HepG2 (cell line): ENCODE measurements around the gene LRRC55. TPM values are rescaled to one million over a fixed set of nuclear protein-coding genes. Genes with fewer than 3 reads are reported as not detected.

Experiments used
- ATAC-seq: fragments of 200-7000 bp; cut with Tn5 transposase; 3 replicates; pipeline ENCODE4 v1.9.1; 2020; ENCODE audit warnings: mild to moderate bottlenecking, moderate library complexity
- BruUV-seq: library from RNA; stranded (reverse); fragments of 400-500 nt; replicated peaks from 2 replicates; lab custom pipeline; 2021; lab: Mats Ljungman, UMichigan
- CTCF ChIA-PET: fragments of 300-600 bp; formaldehyde crosslinking; extraction: SDS; loops from one replicate; lab custom pipeline; 2021; ENCODE audit warnings: low total read pairs, inconsistent platforms, low intra/inter-chr PET ratio; lab: Yijun Ruan, JAX
- POLR2A ChIA-PET: fragments of 350-600 bp; sonication (Branson Sonifier 250); formaldehyde crosslinking; loops from one replicate; lab custom pipeline; 2020; ENCODE audit warnings: antibody characterized with exemption, inconsistent platforms; lab: Yijun Ruan, JAX
- DNase-seq: peaks from one replicate; pipeline ENCODE4 v3.0.0-alpha.2; 2015; ENCODE audit warnings: low spot score
- FAIRE-seq: peaks from 3 replicates; lab custom pipeline; 2011; peaks lifted over from hg19 to GRCh38; lab: Jason Lieb, UNC
- H2AFZ ChIP-seq: one replicate; pipeline ENCODE4 v1.6.1; 2011; ENCODE audit warnings: low read length, inconsistent platforms
- H3K27ac ChIP-seq: fragments of 300-600 bp; 3 replicates; pipeline ENCODE4 v1.8.0; 2011; ENCODE audit warnings: mixed run types, mild to moderate bottlenecking, mixed read lengths, low read length, inconsistent platforms; ENCODE audit not compliant: insufficient read depth; ENCODE audit errors: extremely low read length
- H3K27me3 ChIP-seq, 2 experiments: fragments of 200-600 bp in 1 of 2; 2 replicates in 1 of 2; 3 replicates in 1 of 2; pipeline versions ENCODE4 v1.6.0 to v1.8.0; 2011; ENCODE audit warnings: low read length in 2 of 2, mild to moderate bottlenecking in 2 of 2, moderate library complexity in 2 of 2, inconsistent platforms in 1 of 2; ENCODE audit not compliant: insufficient read depth in 2 of 2, control insufficient read depth in 1 of 2
- H3K36me3 ChIP-seq, 2 experiments: fragments of 200-600 bp in 1 of 2; replicated peaks in 1 of 2; 2 replicates in 1 of 2; 3 replicates in 1 of 2; pipeline versions ENCODE4 v1.5.1 to v1.8.0; 2011; ENCODE audit warnings: low read length in 2 of 2, inconsistent platforms in 1 of 2; ENCODE audit not compliant: insufficient read depth in 2 of 2, control insufficient read depth in 1 of 2
- H3K4me1 ChIP-seq: 2 replicates; pipeline ENCODE4 v1.5.1; 2012; ENCODE audit warnings: low read length, inconsistent platforms; ENCODE audit not compliant: insufficient read depth
- H3K4me2 ChIP-seq: 2 replicates; pipeline ENCODE4 v1.6.0; 2011; ENCODE audit warnings: low read depth, low read length, inconsistent platforms
- H3K4me3 ChIP-seq, 3 experiments: fragments of 200-600 bp in 1 of 3; sonication (generic), shearing (Covaris generic) in 1 of 3; replicated peaks in 1 of 3; 2 replicates each; pipeline ENCODE4 v1.5.1; 2011 to 2016; ENCODE audit warnings: low read length in 3 of 3, inconsistent platforms in 2 of 3, low read depth in 2 of 3, mild to moderate bottlenecking in 2 of 3, control low read depth in 1 of 3, mixed read lengths in 1 of 3; ENCODE audit not compliant: insufficient read depth in 1 of 3
- H3K79me2 ChIP-seq: one replicate; pipeline ENCODE4 v1.6.1; 2011; ENCODE audit warnings: low read length, inconsistent platforms; ENCODE audit not compliant: insufficient read depth
- H3K9ac ChIP-seq: 2 replicates; pipeline ENCODE4 v1.6.0; 2011; ENCODE audit warnings: mild to moderate bottlenecking, low read depth, low read length, inconsistent platforms; ENCODE audit not compliant: insufficient read depth
- H3K9me3 ChIP-seq: 2 replicates; pipeline ENCODE4 v1.5.1; 2012; ENCODE audit warnings: mild to moderate bottlenecking, low read length
- H4K20me1 ChIP-seq: 2 replicates; pipeline ENCODE4 v1.6.0; 2011; ENCODE audit warnings: inconsistent platforms, mild to moderate bottlenecking, low read length, moderate library complexity; ENCODE audit not compliant: insufficient read depth
- EP300 ChIP-seq, 3 experiments: sonication (generic) in 1 of 3; formaldehyde crosslinking in 1 of 3; IDR thresholded peaks; 2 replicates each; pipeline versions ENCODE4 v1.5.1 to v1.6.1; 2011 to 2020; ENCODE audit warnings: low read depth in 2 of 3, low read length in 2 of 3, borderline replicate concordance in 1 of 3, improper control_type of control experiment in 1 of 3, mild to moderate bottlenecking in 1 of 3, missing genetic modification reagents in 1 of 3, moderate library complexity in 1 of 3
- MYPOP ChIP-seq: sonication (generic); formaldehyde crosslinking; IDR thresholded peaks from 2 replicates; pipeline ENCODE4 v1.8.1; 2023; ENCODE audit warnings: mild to moderate bottlenecking, moderate library complexity, missing genetic modification reagents
- NFRKB ChIP-seq: fragments of 450-650 bp; IDR thresholded peaks from 2 replicates; pipeline ENCODE4 v1.6.1; 2017
- NR1H2 ChIP-seq: sonication (generic); formaldehyde crosslinking; IDR thresholded peaks from 2 replicates; pipeline ENCODE4 v1.8.1; 2022; ENCODE audit warnings: low read depth, missing genetic modification reagents, borderline replicate concordance
- PRMT3 ChIP-seq: sonication (generic); formaldehyde crosslinking; IDR thresholded peaks from 2 replicates; pipeline ENCODE4 v1.8.1; 2022; ENCODE audit warnings: low read depth, mild to moderate bottlenecking, moderate library complexity, missing genetic modification reagents, borderline replicate concordance
- SMAD1 ChIP-seq: sonication (generic); formaldehyde crosslinking; IDR thresholded peaks from 2 replicates; pipeline ENCODE4 v1.4.0; 2020; ENCODE audit warnings: missing genetic modification reagents, low read depth, mild to moderate bottlenecking, borderline replicate concordance
- TCF7L2 ChIP-seq: IDR thresholded peaks from 2 replicates; pipeline ENCODE4 v1.6.1; 2011; ENCODE audit warnings: mild to moderate bottlenecking, low read depth, low read length, moderate library complexity
- ZNF232 ChIP-seq: sonication (generic); formaldehyde crosslinking; IDR thresholded peaks from 2 replicates; pipeline ENCODE4 v1.4.0; 2020; ENCODE audit warnings: missing genetic modification reagents, borderline replicate concordance
- ZNF331 ChIP-seq: sonication (generic); formaldehyde crosslinking; IDR thresholded peaks from 2 replicates; pipeline ENCODE4 v1.4.0; 2020; ENCODE audit warnings: missing genetic modification reagents
- ZNF777 ChIP-seq: sonication (generic); formaldehyde crosslinking; IDR thresholded peaks from 2 replicates; pipeline ENCODE4 v1.4.0; 2020; ENCODE audit warnings: missing genetic modification reagents
- WGBS: methylation state at CpG from one replicate; pipeline ENCODE4 v1.1.6; 2017; ENCODE audit warnings: low lambda C conversion rate; 5-methylcytosine and 5-hydroxymethylcytosine counted together
- in situ Hi-C: cut with HindIII; loops from 2 replicates; pipeline ENCODE4 v1.10.0; 2017; ENCODE audit warnings: low pct_unique_long_range_greater_than_20kb; ENCODE audit not compliant: extremely low pct_ligation_motif_present
- intact Hi-C: fragments of 100-400 bp; cut with micrococcal nuclease; formaldehyde crosslinking; loops from one replicate; pipeline ENCODE4 v1.10.0; 2022; ENCODE audit not compliant: unreplicated experiment
- polyA plus RNA-seq, 8 experiments: library from polyadenylated mRNA; depleted of rRNA in 3 of 8; stranded (reverse) in 7 of 8; unstranded in 1 of 8; fragments of >200 nt; fragmentation: Illumina TruSeq in 4 of 8; extraction: Trizol in 4 of 8; gene quantifications; 2 replicates each; pipeline versions ENCODE4 v1.2.1 to v1.2.3, GENCODE V29; 2011 to 2016; ENCODE audit warnings: low read depth in 4 of 8, missing spikeins in 1 of 8, mixed read lengths in 1 of 8; ENCODE audit not compliant: insufficient read depth in 1 of 8
- total RNA-seq, 5 experiments: library from RNA; depleted of rRNA; stranded (reverse); fragments of >200 nt; fragmentation: Illumina TruSeq; extraction: Trizol; gene quantifications; 2 replicates each; pipeline ENCODE4 v1.2.3, GENCODE V29; 2016; ENCODE audit warnings: low read depth in 1 of 5
- TF ChIP-seq, protein P1 (sequence below): sonication (generic); formaldehyde crosslinking; IDR thresholded peaks from 2 replicates; pipeline ENCODE4 v1.5.0; 2020; ENCODE audit warnings: mild to moderate bottlenecking, missing genetic modification reagents

LRRC55 gene
- total and polyA plus RNA-seq, 2 of the 13 experiments (the other 11 are each of a cell fraction or from before 2014, with no cell fraction given): not detected

DNA sequence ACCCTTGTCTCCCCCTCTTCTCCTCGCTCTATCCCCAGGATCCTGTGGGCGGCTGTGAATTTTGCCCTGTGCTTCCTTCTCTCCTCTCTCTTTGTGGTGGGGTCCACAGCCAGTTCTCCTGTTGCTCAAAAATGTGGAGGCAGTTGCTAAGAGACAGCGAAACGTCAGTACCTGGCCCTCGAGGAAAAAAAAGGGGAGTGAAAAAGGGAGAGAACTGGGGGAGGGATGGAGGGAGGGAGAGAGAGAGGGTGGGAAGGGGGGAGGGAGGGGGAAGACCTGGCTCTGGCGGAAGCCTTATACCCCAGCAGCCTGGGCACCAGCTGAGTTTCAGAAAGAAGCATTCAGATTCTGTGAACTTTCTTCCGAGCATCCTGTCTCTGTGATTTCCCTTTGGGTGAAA is 2.1 kb upstream of the LRRC55 start (continued):
- TF ChIP-seq, protein P1, sequence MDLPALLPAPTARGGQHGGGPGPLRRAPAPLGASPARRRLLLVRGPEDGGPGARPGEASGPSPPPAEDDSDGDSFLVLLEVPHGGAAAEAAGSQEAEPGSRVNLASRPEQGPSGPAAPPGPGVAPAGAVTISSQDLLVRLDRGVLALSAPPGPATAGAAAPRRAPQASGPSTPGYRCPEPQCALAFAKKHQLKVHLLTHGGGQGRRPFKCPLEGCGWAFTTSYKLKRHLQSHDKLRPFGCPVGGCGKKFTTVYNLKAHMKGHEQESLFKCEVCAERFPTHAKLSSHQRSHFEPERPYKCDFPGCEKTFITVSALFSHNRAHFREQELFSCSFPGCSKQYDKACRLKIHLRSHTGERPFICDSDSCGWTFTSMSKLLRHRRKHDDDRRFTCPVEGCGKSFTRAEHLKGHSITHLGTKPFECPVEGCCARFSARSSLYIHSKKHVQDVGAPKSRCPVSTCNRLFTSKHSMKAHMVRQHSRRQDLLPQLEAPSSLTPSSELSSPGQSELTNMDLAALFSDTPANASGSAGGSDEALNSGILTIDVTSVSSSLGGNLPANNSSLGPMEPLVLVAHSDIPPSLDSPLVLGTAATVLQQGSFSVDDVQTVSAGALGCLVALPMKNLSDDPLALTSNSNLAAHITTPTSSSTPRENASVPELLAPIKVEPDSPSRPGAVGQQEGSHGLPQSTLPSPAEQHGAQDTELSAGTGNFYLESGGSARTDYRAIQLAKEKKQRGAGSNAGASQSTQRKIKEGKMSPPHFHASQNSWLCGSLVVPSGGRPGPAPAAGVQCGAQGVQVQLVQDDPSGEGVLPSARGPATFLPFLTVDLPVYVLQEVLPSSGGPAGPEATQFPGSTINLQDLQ (CRISPR knock-in tag): no peak
- TF ChIP-seq ZNF331: no peak
- TF ChIP-seq MYPOP (CRISPR knock-in tag): no peak
- TF ChIP-seq ZNF232 (CRISPR knock-in tag): no peak
- no peak for TF ChIP-seq ZNF777
- no peak for TF ChIP-seq PRMT3
- no peak for TF ChIP-seq NR1H2 (CRISPR knock-in tag)

- Histone ChIP-seq H3K9ac (no peak overlapping the region), H4K20me1 (no peaks in the 10 kb centered on the region), H3K4me2 (no peak overlapping the region), H3K79me2 (no peaks in the 10 kb centered on the region), H2AFZ (no peak overlapping the region), H3K27me3 (peaks cover 0 to 23% of the 10 kb centered on the region in 2 experiments; a peak in 4 of 5 replicates)
- BruUV-seq: no TSS peak
- in situ Hi-C loops: no loop called here
- TF ChIP-seq EP300 (IDR thresholded peaks at IDR 0.05; ENCODE audit: low read depth in 2 of 2, low read length in 2 of 2) (no peak), EP300 (CRISPR knock-in tag; IDR thresholded peaks at IDR 0.05; ENCODE audit: borderline replicate concordance) (no peak), SMAD1 (no peak), NFRKB (no peak), TCF7L2 (no peak)
- TF ChIP-seq, all 625 proteins: peak for 0
- ChIA-PET CTCF (no interaction called here), POLR2A (no interaction called here)
- Histone ChIP-seq H3K27ac (no peak overlapping the region), H3K4me3 (no peak overlapping the region), H3K4me1 (no peaks in the 10 kb centered on the region), H3K9me3 (no peaks in the 10 kb centered on the region), H3K36me3 (no peaks in the 10 kb centered on the region)
- no peak for FAIRE-seq
- no peak for DNase-seq
- no peak for ATAC-seq
- WGBS: 17% methylated on average over 24 of the region's 24 CpGs
- intact Hi-C loops: no loop called here
Observed at GRCh38 chr11:57180081-57180561, 1.6 kb upstream of the LRRC55 start.
